ENCODE data around the gene ATP10A. TPM values are rescaled to one million over a fixed set of nuclear protein-coding genes. Genes with fewer than 3 reads are reported as not detected.

The ATP10A gene
- total RNA-seq, 4 donors from 2014 or later: 2.7 to 7.0 (median 3.4) TPM

GRCh38 chr15:25807063-25807462 is 56.1 kb downstream of the ATP10A start:
- intact Hi-C loops (cut with DNase I): no loop called here
- 79 to 85% methylated on average over 6 of the region's 6 CpGs for WGBS, 2 donors

GRCh38 chr15:25805031-25805430 is 58.1 kb downstream of the ATP10A start:
- 78 to 85% methylated on average over 11 to 12 of the region's 12 CpGs for WGBS, 2 donors
- TF ChIP-seq CTCF (IDR thresholded peaks at IDR 0.05) (no peak), POLR2A (IDR thresholded peaks at IDR 0.05) (no peak)
- H3K27me3 ChIP-seq: no peaks in the 10 kb centered on the region
- no peak overlapping the region for H3K4me3 ChIP-seq (replicated peaks in 1 of 3)
- H3K9me3 ChIP-seq: no peaks in the 10 kb centered on the region
- intact Hi-C loops (cut with DNase I): no loop called here
- no peaks in the 10 kb centered on the region for H3K4me1 ChIP-seq
- H3K36me3 ChIP-seq: no peaks in the 10 kb centered on the region
- H3K27ac ChIP-seq: no peak overlapping the region
- DNase-seq: no peak

More at GRCh38 chr15:25807063-25807462, 56.1 kb downstream of the ATP10A start:
- no peak overlapping the region for H3K4me3 ChIP-seq (replicated peaks in 1 of 3)
- no peak for DNase-seq
- no peaks in the 10 kb centered on the region for H3K27me3 ChIP-seq
- no peaks in the 10 kb centered on the region for H3K36me3 ChIP-seq
- H3K4me1 ChIP-seq: no peaks in the 10 kb centered on the region
- no peak for TF ChIP-seq CTCF (IDR thresholded peaks at IDR 0.05)
- TF ChIP-seq POLR2A (IDR thresholded peaks at IDR 0.05): no peak
- H3K9me3 ChIP-seq: no peaks in the 10 kb centered on the region
- no peak overlapping the region for H3K27ac ChIP-seq

- TF ChIP-seq CTCF (IDR thresholded peaks at IDR 0.05) (no peak), POLR2A (IDR thresholded peaks at IDR 0.05) (no peak)
- H3K4me1 ChIP-seq: no peaks in the 10 kb centered on the region
- DNase-seq: no peak
These were observed 58.7 kb downstream of the ATP10A start for GRCh38 chr15:25804451-25804850.

GRCh38 chr15:25803541-25803940 is 59.6 kb downstream of the ATP10A start:
- no peak overlapping the region for H3K27ac ChIP-seq
- intact Hi-C loops (cut with DNase I): no loop called here

More at GRCh38 chr15:25804451-25804850, 58.7 kb downstream of the ATP10A start:
- Histone ChIP-seq H3K9me3 (no peaks in the 10 kb centered on the region), H3K27ac (no peak overlapping the region), H3K27me3 (no peaks in the 10 kb centered on the region), H3K36me3 (no peaks in the 10 kb centered on the region), H3K4me3 (replicated peaks in 1 of 3) (no peak overlapping the region)
- intact Hi-C loops (cut with DNase I): no loop called here
- WGBS, 2 donors: 91% methylated on average over 7 of the region's 7 CpGs

GRCh38 chr15:25803036-25803435 is 60.1 kb downstream of the ATP10A start:
- WGBS, 2 donors: 92 to 94% methylated on average over 11 of the region's 11 CpGs
- H3K36me3 ChIP-seq: no peaks in the 10 kb centered on the region
- intact Hi-C loops (cut with DNase I): no loop called here
- no peak overlapping the region for H3K4me3 ChIP-seq (replicated peaks in 1 of 3)
- H3K27me3 ChIP-seq: no peaks in the 10 kb centered on the region
- no peaks in the 10 kb centered on the region for H3K9me3 ChIP-seq
- no peaks in the 10 kb centered on the region for H3K4me1 ChIP-seq
- TF ChIP-seq CTCF (IDR thresholded peaks at IDR 0.05) (no peak), POLR2A (IDR thresholded peaks at IDR 0.05) (no peak)
- no peak overlapping the region for H3K27ac ChIP-seq
- no peak for DNase-seq

More at GRCh38 chr15:25803541-25803940, 59.6 kb downstream of the ATP10A start:
- H3K4me1 ChIP-seq: no peaks in the 10 kb centered on the region
- H3K27me3 ChIP-seq: no peaks in the 10 kb centered on the region
- H3K36me3 ChIP-seq: no peaks in the 10 kb centered on the region
- no peak for DNase-seq
- TF ChIP-seq POLR2A (IDR thresholded peaks at IDR 0.05): no peak
- no peak for TF ChIP-seq CTCF (IDR thresholded peaks at IDR 0.05)
- 88 to 91% methylated on average over 10 of the region's 10 CpGs for WGBS, 2 donors
- no peak overlapping the region for H3K4me3 ChIP-seq (replicated peaks in 1 of 3)
- H3K9me3 ChIP-seq: no peaks in the 10 kb centered on the region
